K562 (cell line): ENCODE data around the gene SEC24B. TPM values are rescaled to one million over a fixed set of nuclear protein-coding genes. Genes with fewer than 3 reads are reported as not detected.

Experiments used
- CREBBP ChIP-seq: IDR thresholded peaks from one replicate; pipeline ENCODE4 v1.6.1; 2012; ENCODE audit warnings: low read depth, mild to moderate bottlenecking, control low read depth, inconsistent platforms, low read length
- E2F1 ChIP-seq: sonication (generic); formaldehyde crosslinking; IDR thresholded peaks from 2 replicates; pipeline ENCODE4 v1.8.1; 2023; ENCODE audit warnings: mild to moderate bottlenecking, missing genetic modification reagents, moderate library complexity
- ESRRA ChIP-seq: fragments of 450-650 bp; IDR thresholded peaks from 2 replicates; pipeline ENCODE4 v1.6.1; 2014; ENCODE audit warnings: low read depth, mild to moderate bottlenecking, moderate library complexity, borderline replicate concordance
- ETV1 ChIP-seq: fragments of 450-650 bp; conservative IDR thresholded peaks from 2 replicates; pipeline ENCODE4 v1.6.1; 2016; ENCODE audit warnings: missing genetic modification characterization, control low read depth, low read depth, missing compliant biosample characterization
- GABPA ChIP-seq: fragments of 200-800 bp; sonication (Bioruptor generic); conservative IDR thresholded peaks from 2 replicates; pipeline ENCODE4 v1.6.1; 2016; ENCODE audit warnings: low read depth, missing genetic modification characterization, missing compliant biosample characterization
- HEY1 ChIP-seq: fragments of 250-450 bp; sonication (Bioruptor Pico); IDR thresholded peaks from 2 replicates; pipeline ENCODE4 v1.5.0; 2020; ENCODE audit warnings: mild to moderate bottlenecking, moderate library complexity, borderline replicate concordance
- HMGN3 ChIP-seq: IDR thresholded peaks from 2 replicates; pipeline ENCODE4 v1.6.1; 2011; ENCODE audit warnings: borderline replicate concordance, low read depth, mild to moderate bottlenecking, mixed read lengths, low read length; ENCODE audit not compliant: insufficient read length; ENCODE audit errors: extremely low read depth
- HNRNPL ChIP-seq: fragments of 200-400 bp; formaldehyde crosslinking; IDR thresholded peaks from 2 replicates; pipeline ENCODE4 v1.6.1; 2017; ENCODE audit warnings: low read depth, mild to moderate bottlenecking, low read length
- HSF4 ChIP-seq: fragments of 250-450 bp; sonication (Bioruptor Pico); IDR thresholded peaks from 2 replicates; pipeline ENCODE4 v2.1.2; 2022; ENCODE audit warnings: mild to moderate bottlenecking, moderate library complexity, borderline replicate concordance
- KLF13 ChIP-seq: fragments of 450-650 bp; IDR thresholded peaks from 2 replicates; pipeline ENCODE4 v1.6.1; 2016; ENCODE audit warnings: missing genetic modification characterization, low read depth, mild to moderate bottlenecking, missing compliant biosample characterization, moderate library complexity, borderline replicate concordance
- NFYB ChIP-seq: IDR thresholded peaks from 2 replicates; pipeline ENCODE4 v1.6.1; 2011; ENCODE audit warnings: mild to moderate bottlenecking, moderate library complexity; ENCODE audit not compliant: insufficient read length; ENCODE audit errors: extremely low read depth
- NR2C2 ChIP-seq, 2 experiments: fragments of 200-800 bp in 1 of 2; sonication (Bioruptor generic) in 1 of 2; sonication (generic) in 1 of 2; formaldehyde crosslinking in 1 of 2; IDR thresholded peaks; 2 replicates each; pipeline versions ENCODE4 v1.6.1 to v1.8.0; 2016 to 2022; ENCODE audit warnings: mild to moderate bottlenecking in 1 of 2, missing compliant biosample characterization in 1 of 2, missing genetic modification characterization in 1 of 2, missing genetic modification reagents in 1 of 2
- PHF20 ChIP-seq: fragments of 450-650 bp; IDR thresholded peaks from 2 replicates; pipeline ENCODE4 v1.6.1; 2018; ENCODE audit not compliant: partially characterized antibody
- POU5F1 ChIP-seq: fragments of 150-350 bp; IDR thresholded peaks from 2 replicates; pipeline ENCODE4 v1.6.1; 2014; ENCODE audit warnings: borderline replicate concordance, low read length, low read depth, mild to moderate bottlenecking; ENCODE audit not compliant: partially characterized antibody
- RAD21 ChIP-seq, 2 experiments: fragments of 250-450 bp in 1 of 2; fragments of 450-650 bp in 1 of 2; sonication (Bioruptor Pico) in 1 of 2; formaldehyde crosslinking in 1 of 2; IDR thresholded peaks in 1 of 2; conservative IDR thresholded peaks in 1 of 2; 2 replicates each; pipeline versions ENCODE4 v1.4.0 to v1.8.0; 2020 to 2022; ENCODE audit warnings: mild to moderate bottlenecking in 2 of 2, moderate library complexity in 1 of 2
- RBFOX2 ChIP-seq: fragments of 200-400 bp; formaldehyde crosslinking; IDR thresholded peaks from 2 replicates; pipeline ENCODE4 v1.6.1; 2017; ENCODE audit warnings: low read depth, mild to moderate bottlenecking, low read length, moderate library complexity
- SUPT5H ChIP-seq: fragments of 450-650 bp; IDR thresholded peaks from 2 replicates; pipeline ENCODE4 v1.6.1; 2016
- UBTF ChIP-seq, 2 experiments: IDR thresholded peaks; 2 replicates each; pipeline ENCODE4 v1.6.1; 2012; ENCODE audit warnings: improper control_type of control experiment in 2 of 2, low read depth in 2 of 2, low read length in 2 of 2, borderline replicate concordance in 1 of 2
- ZBED1 ChIP-seq: IDR thresholded peaks from 2 replicates; pipeline ENCODE4 v1.6.1; 2014
- ZFX ChIP-seq: sonication (generic); formaldehyde crosslinking; IDR thresholded peaks from 2 replicates; pipeline ENCODE4 v1.8.0; 2022; ENCODE audit warnings: mild to moderate bottlenecking, missing genetic modification reagents, moderate library complexity
- ZNF124 ChIP-seq: sonication (generic); formaldehyde crosslinking; IDR thresholded peaks from 2 replicates; pipeline ENCODE4 v1.8.1; 2022; ENCODE audit warnings: missing genetic modification reagents
- ZNF134 ChIP-seq: fragments of 250-450 bp; sonication (Bioruptor Pico); conservative IDR thresholded peaks from 2 replicates; pipeline ENCODE4 v1.4.0; 2020
- polyA plus RNA-seq, 8 experiments: library from polyadenylated mRNA; depleted of rRNA in 4 of 8; stranded (reverse) in 5 of 8; unstranded in 3 of 8; fragments of >200 nt; fragmentation: Nextera tagmentation in 2 of 8; fragmentation: Illumina TruSeq in 1 of 8; extraction: Ambion mirVana in 2 of 8; extraction: Trizol in 1 of 8; gene quantifications; 2 replicates each; pipeline versions ENCODE4 v1.2.1 to v1.2.3, GENCODE V29; 2011 to 2014; ENCODE audit warnings: inconsistent platforms in 1 of 8, missing spikeins in 1 of 8
- total RNA-seq, 7 experiments: library from RNA; depleted of rRNA in 6 of 7; stranded (reverse); fragments of >200 nt in 6 of 7; fragmentation: Illumina TruSeq in 2 of 7; extraction: Trizol in 2 of 7; gene quantifications; 2 replicates each; pipeline versions ENCODE4 v1.2.1 to v1.2.3, GENCODE V29; 2011 to 2021; ENCODE audit warnings: low replicate concordance in 1 of 7

Gene SEC24B
- total and polyA plus RNA-seq, 9 of the 15 experiments (the other 6 are each of a cell fraction or from before 2014, with no cell fraction given): 6.3 to 46.4 (median 17.1) TPM

GRCh38 chr4:109433205-109434006, at the start of gene SEC24B (continued):
- peak; percentile 96 to 97 for TF ChIP-seq UBTF (IDR thresholded peaks at IDR 0.05; ENCODE audit: borderline replicate concordance in 1 of 2, low read depth in 2 of 2, low read length in 2 of 2)
- no peak for TF ChIP-seq NR2C2 (CRISPR knock-in tag; IDR thresholded peaks at IDR 0.05)
- TF ChIP-seq NR2C2 (tag; IDR thresholded peaks at IDR 0.05): peak; percentile 69; the same call in 1 of the 2 replicates
- peak; percentile 69 for TF ChIP-seq GABPA
- TF ChIP-seq SUPT5H: peak; percentile 59
- no peak for TF ChIP-seq ZBED1
- TF ChIP-seq ETV1 (tag): no peak
- peak; percentile 48; the same call in 1 of the 2 replicates for TF ChIP-seq HNRNPL
- TF ChIP-seq E2F1 (CRISPR knock-in tag): peak; percentile 79; the same call in 1 of the 2 replicates
- TF ChIP-seq NFYB: no peak
- peak; percentile 56 for TF ChIP-seq PHF20
- peak; percentile 54; the same call in 1 of the 2 replicates for TF ChIP-seq ZNF134 (CRISPR knock-in tag)
- TF ChIP-seq ZNF124 (CRISPR knock-in tag): no peak
- no peak for TF ChIP-seq POU5F1
- TF ChIP-seq CREBBP: no peak
- TF ChIP-seq HMGN3: peak; percentile 63
- peak; percentile 85 for TF ChIP-seq RBFOX2
- TF ChIP-seq HSF4: no peak
- peak; percentile 46 for TF ChIP-seq KLF13 (tag)
- peak; percentile 95 for TF ChIP-seq ZFX (CRISPR knock-in tag)
- TF ChIP-seq HEY1: no peak
- peak; percentile 55 to 66 for TF ChIP-seq RAD21 (CRISPR knock-in tag; conservative IDR thresholded peaks at IDR 0.05 in 1 of 2, IDR thresholded peaks at IDR 0.05 in 1 of 2)
- peak; percentile 27; the same call in 1 of the 2 replicates for TF ChIP-seq ESRRA
